ENCODE data around the gene RCOR2. TPM values are rescaled to one million over a fixed set of nuclear protein-coding genes. Genes with fewer than 3 reads are reported as not detected.

The RCOR2 gene
- total RNA-seq, 4 donors from 2014 or later = 0.40 to 0.45 (median 0.42) TPM; not detected in 1

GRCh38 chr11:63862923-63863322, 54.0 kb downstream of the RCOR2 start:
- intact Hi-C loops (cut with DNase I) = no loop called here
- Histone ChIP-seq H3K27ac (replicated peaks in 1 of 4) (no peak overlapping the region), H3K4me3 (no peak overlapping the region), H3K36me3 (peaks cover 0 to 32% (median 16%) of the 10 kb centered on the region in 4 donors), H3K27me3 (no peaks in the 10 kb centered on the region), H3K9me3 (no peaks in the 10 kb centered on the region), H3K4me1 (peaks cover 36 to 53% (median 48%) of the 10 kb centered on the region in 4 donors)
- TF ChIP-seq POLR2AphosphoS5 (IDR thresholded peaks at IDR 0.05) (no peak), POLR2A (IDR thresholded peaks at IDR 0.05; ENCODE audit: low read depth) (no peak), EP300 (IDR thresholded peaks at IDR 0.05) (no peak)
- TF ChIP-seq, protein P1, sequence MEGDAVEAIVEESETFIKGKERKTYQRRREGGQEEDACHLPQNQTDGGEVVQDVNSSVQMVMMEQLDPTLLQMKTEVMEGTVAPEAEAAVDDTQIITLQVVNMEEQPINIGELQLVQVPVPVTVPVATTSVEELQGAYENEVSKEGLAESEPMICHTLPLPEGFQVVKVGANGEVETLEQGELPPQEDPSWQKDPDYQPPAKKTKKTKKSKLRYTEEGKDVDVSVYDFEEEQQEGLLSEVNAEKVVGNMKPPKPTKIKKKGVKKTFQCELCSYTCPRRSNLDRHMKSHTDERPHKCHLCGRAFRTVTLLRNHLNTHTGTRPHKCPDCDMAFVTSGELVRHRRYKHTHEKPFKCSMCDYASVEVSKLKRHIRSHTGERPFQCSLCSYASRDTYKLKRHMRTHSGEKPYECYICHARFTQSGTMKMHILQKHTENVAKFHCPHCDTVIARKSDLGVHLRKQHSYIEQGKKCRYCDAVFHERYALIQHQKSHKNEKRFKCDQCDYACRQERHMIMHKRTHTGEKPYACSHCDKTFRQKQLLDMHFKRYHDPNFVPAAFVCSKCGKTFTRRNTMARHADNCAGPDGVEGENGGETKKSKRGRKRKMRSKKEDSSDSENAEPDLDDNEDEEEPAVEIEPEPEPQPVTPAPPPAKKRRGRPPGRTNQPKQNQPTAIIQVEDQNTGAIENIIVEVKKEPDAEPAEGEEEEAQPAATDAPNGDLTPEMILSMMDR (IDR thresholded peaks at IDR 0.05) = no peak
- no peak for DNase-seq (ENCODE audit: extremely low spot score)
- 42% methylated on average over 4 of the region's 4 CpGs for WGBS

Small RNAs within 50 kb of the gene (small RNA-seq; reads per million reads assigned to genes)
- gene RNU6-1306P = 0 reads per million in 3 donors

Other genes with a start within 250 kb of the RCOR2 start
- 100 to 1,000 TPM; 138 to 202 (median 144) TPM for gene ATL3, start 245.8 kb downstream of the RCOR2 start, total RNA-seq
- gene RTN3, start 235.7 kb downstream of the RCOR2 start, total RNA-seq = 10 to 100 TPM; 79.5 to 97.4 (median 87.1) TPM
- gene ZFTA, start 148.4 kb downstream of the RCOR2 start, total RNA-seq = 10 to 100 TPM; 15.8 to 41.9 (median 26.6) TPM
- 10 to 100 TPM; 12.0 to 25.8 (median 18.6) TPM for gene SPINDOC, start 103.7 kb downstream of the RCOR2 start, total RNA-seq
- 10 to 100 TPM; 21.5 to 38.1 (median 30.6) TPM for gene MARK2, start 78.1 kb downstream of the RCOR2 start, total RNA-seq
- 1 to 10 TPM; 3.8 to 8.8 (median 8.0) TPM for gene NAA40, start 21.8 kb upstream of the RCOR2 start, total RNA-seq
- gene COX8A, start 57.5 kb upstream of the RCOR2 start, total RNA-seq = 100 to 1,000 TPM; 393 to 518 (median 445) TPM
- gene OTUB1, start 69.3 kb upstream of the RCOR2 start, total RNA-seq = 10 to 100 TPM; 57.7 to 70.5 (median 65.4) TPM
- gene FLRT1, start 118.8 kb upstream of the RCOR2 start, total RNA-seq = 1 to 10 TPM; 2.1 to 5.0 (median 3.1) TPM
- gene MACROD1, start 248.9 kb upstream of the RCOR2 start, total RNA-seq = 10 to 100 TPM; 28.8 to 70.7 (median 33.7) TPM

Data from esophagus muscularis mucosa (tissue), 4 donors.